Testis (tissue), 3 donors: ENCODE measurements around the gene CFAP52. TPM values are rescaled to one million over a fixed set of nuclear protein-coding genes. Genes with fewer than 3 reads are reported as not detected.

Source experiments
- DNase-seq: peaks from one replicate; pipeline ENCODE4 v3.0.0-alpha.2; 2019
- H3K27ac ChIP-seq, 2 donors: fragments of 200-600 bp; sonication (generic); one replicate each; pipeline ENCODE4 v1.5.1; 2019
- H3K27me3 ChIP-seq: fragments of 200-600 bp; sonication (generic); one replicate; pipeline ENCODE4 v1.5.1; 2019
- H3K36me3 ChIP-seq: fragments of 200-600 bp; sonication (generic); one replicate; pipeline ENCODE4 v1.5.1; 2017; ENCODE audit warnings: low read depth; ENCODE audit errors: missing control alignments
- H3K4me1 ChIP-seq: fragments of 200-600 bp; sonication (generic); one replicate; pipeline ENCODE4 v1.5.1; 2019
- H3K4me3 ChIP-seq, 2 donors: fragments of 200-600 bp; sonication (generic); one replicate each; pipeline ENCODE4 v1.5.1; 2017 to 2019
- H3K9me3 ChIP-seq: fragments of 200-600 bp; sonication (generic); one replicate; pipeline ENCODE4 v1.5.1; 2017
- CTCF ChIP-seq, 3 experiments: fragments of 450-650 bp in 2 of 3; fragments of 200-600 bp in 1 of 3; sonication (generic) in 1 of 3; IDR thresholded peaks; one replicate each; pipeline ENCODE4 v1.5.1; 2016 to 2019; ENCODE audit warnings: antibody characterized with exemption in 3 of 3, mild to moderate bottlenecking in 2 of 3, moderate library complexity in 1 of 3
- POLR2A ChIP-seq: fragments of 450-650 bp; IDR thresholded peaks from one replicate; pipeline ENCODE4 v1.6.1; 2017; ENCODE audit warnings: antibody characterized with exemption, mild to moderate bottlenecking, moderate library complexity
- WGBS, 2 donors: methylation state at CpG; one replicate each; pipeline ENCODE4 v1.1.5; 2018; 5-methylcytosine and 5-hydroxymethylcytosine counted together
- intact Hi-C: fragments of 100-400 bp; cut with DNase I; formaldehyde crosslinking; loops from one replicate; pipeline ENCODE4 v1.15.1; 2023; ENCODE audit warnings: low total_unique reads
- polyA plus RNA-seq: library from polyadenylated mRNA; stranded (reverse); fragments of 350-450 nt; fragmentation: Illumina TruSeq; extraction: RNeasy Lipid Tissue Mini Kit (QIAGEN cat#74804); gene quantifications from one replicate; pipeline ENCODE4 v1.2.3, GENCODE V29; 2014; ENCODE audit warnings: low read depth, low replicate concordance; ENCODE audit not compliant: insufficient read depth
- total RNA-seq, 2 donors: library from RNA; depleted of rRNA; stranded (reverse); fragments of >200 nt; gene quantifications; one replicate each; pipeline ENCODE4 v1.2.3, GENCODE V29; 2016

CFAP52 gene
- total and polyA plus RNA-seq, 3 donors from 2014 or later, result 8.9 to 47.7 (median 19.5) TPM

GRCh38 chr17:9672266-9672665 is 95.8 kb downstream of the CFAP52 start:
- Histone ChIP-seq H3K9me3 (no peaks in the 10 kb centered on the region), H3K36me3 (no peaks in the 10 kb centered on the region), H3K27me3 (no peaks in the 10 kb centered on the region), H3K4me3 (no peak overlapping the region), H3K27ac (no peak overlapping the region), H3K4me1 (no peaks in the 10 kb centered on the region)
- TF ChIP-seq CTCF (IDR thresholded peaks at IDR 0.05) (no peak), POLR2A (no peak)
- intact Hi-C loops, result no loop called here
- no peak for DNase-seq
- WGBS, 2 donors, result 93 to 94% methylated on average over 8 of the region's 8 CpGs

GRCh38 chr17:9672691-9673090 is 96.2 kb downstream of the CFAP52 start:
- TF ChIP-seq CTCF (IDR thresholded peaks at IDR 0.05) (no peak), POLR2A (no peak)
- Histone ChIP-seq H3K4me3 (no peak overlapping the region), H3K27ac (no peak overlapping the region), H3K9me3 (no peaks in the 10 kb centered on the region), H3K4me1 (no peaks in the 10 kb centered on the region), H3K36me3 (no peaks in the 10 kb centered on the region), H3K27me3 (no peaks in the 10 kb centered on the region)
- intact Hi-C loops, result no loop called here
- 80 to 88% methylated on average over 6 of the region's 6 CpGs for WGBS, 2 donors
- DNase-seq, result no peak

GRCh38 chr17:9676084-9676483 is 99.6 kb downstream of the CFAP52 start:
- H3K27me3 ChIP-seq, result no peaks in the 10 kb centered on the region
- no peak overlapping the region for H3K4me3 ChIP-seq
- H3K4me1 ChIP-seq, result no peaks in the 10 kb centered on the region
- peak; percentile 17 for DNase-seq
- H3K36me3 ChIP-seq, result no peaks in the 10 kb centered on the region
- intact Hi-C loops, result no loop called here
- no peak overlapping the region for H3K27ac ChIP-seq
- WGBS, 2 donors, result 84 to 88% methylated on average over 4 of the region's 4 CpGs
- H3K9me3 ChIP-seq, result no peaks in the 10 kb centered on the region
- TF ChIP-seq POLR2A, result no peak
- TF ChIP-seq CTCF (IDR thresholded peaks at IDR 0.05), result peak in 2 of 3 experiments; percentile 19 to 22

- DNase-seq, result no peak
- Histone ChIP-seq H3K4me1 (no peaks in the 10 kb centered on the region), H3K9me3 (no peaks in the 10 kb centered on the region), H3K4me3 (no peak overlapping the region), H3K36me3 (no peaks in the 10 kb centered on the region), H3K27ac (no peak overlapping the region), H3K27me3 (no peaks in the 10 kb centered on the region)
- 85 to 87% methylated on average over 4 of the region's 4 CpGs for WGBS, 2 donors
- intact Hi-C loops, result no loop called here
- TF ChIP-seq POLR2A (no peak), CTCF (IDR thresholded peaks at IDR 0.05) (no peak)
Observed at GRCh38 chr17:9676820-9677310, 100.4 kb downstream of the CFAP52 start.

GRCh38 chr17:9677411-9677810 is 101.0 kb downstream of the CFAP52 start:
- intact Hi-C loops, result no loop called here

More at GRCh38 chr17:9677411-9677810, 101.0 kb downstream of the CFAP52 start:
- DNase-seq, result no peak
- no peaks in the 10 kb centered on the region for H3K36me3 ChIP-seq
- no peak for TF ChIP-seq CTCF (IDR thresholded peaks at IDR 0.05)
- no peak for TF ChIP-seq POLR2A
- no peaks in the 10 kb centered on the region for H3K4me1 ChIP-seq
- H3K9me3 ChIP-seq, result no peaks in the 10 kb centered on the region
- no peaks in the 10 kb centered on the region for H3K27me3 ChIP-seq
- 76 to 81% methylated on average over 7 of the region's 7 CpGs for WGBS, 2 donors
- no peak overlapping the region for H3K27ac ChIP-seq
- H3K4me3 ChIP-seq, result no peak overlapping the region
